ENCODE measurements around the gene FAM204A.

- no peak for TF ChIP-seq CTCF (IDR thresholded peaks at IDR 0.05)
- no peak for TF ChIP-seq EP300 (IDR thresholded peaks at IDR 0.05)
- TF ChIP-seq POLR2A (IDR thresholded peaks at IDR 0.05) = no peak
These were observed 87.5 kb downstream of the FAM204A start for GRCh38 chr10:118254654-118255053.
